ENCODE results near the gene FCF1.

GRCh38 chr14:74669256-74669655 lies 43.7 kb upstream of the FCF1 start:
- TF ChIP-seq CTCF (conservative IDR thresholded peaks at IDR 0.05; ENCODE audit: low read length) (no peak), EZH2phosphoT487 (IDR thresholded peaks at IDR 0.05; ENCODE audit: borderline replicate concordance, low read depth, low read length) (no peak)
